ENCODE results near the gene GRAMD1B.

DNA sequence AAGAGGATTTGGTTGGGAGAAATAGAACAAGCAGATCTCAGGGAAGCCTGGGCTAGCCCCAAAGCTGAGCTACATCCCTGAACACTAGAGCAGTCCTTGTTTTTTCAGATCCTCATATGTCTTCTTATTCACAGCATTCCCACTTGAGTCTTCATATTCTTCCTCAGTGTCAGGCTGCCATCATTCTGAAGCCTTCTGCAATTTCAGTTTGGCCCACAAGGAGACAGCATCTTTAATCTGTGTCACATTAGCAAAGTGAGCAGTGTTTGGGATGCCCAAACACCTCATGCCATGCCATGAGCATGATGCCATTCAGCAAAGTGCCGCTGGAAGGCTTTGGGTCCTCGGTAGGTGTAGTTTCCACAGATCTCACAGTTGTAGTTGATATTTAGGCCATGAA lies 167.8 kb downstream of the GRAMD1B start:
- TF ChIP-seq TP53 (CRISPR knock-in tag; IDR thresholded peaks at IDR 0.05) (no peak), JUN (IDR thresholded peaks at IDR 0.05) (no peak), CBX8 (IDR thresholded peaks at IDR 0.05) (no peak), RFX5 (IDR thresholded peaks at IDR 0.05) (no peak), BHLHE40 (IDR thresholded peaks at IDR 0.05; ENCODE audit: low read depth, low read length) (no peak), NFE2L2 (conservative IDR thresholded peaks at IDR 0.05; ENCODE audit: low read length) (no peak)
- TF ChIP-seq, protein P1, sequence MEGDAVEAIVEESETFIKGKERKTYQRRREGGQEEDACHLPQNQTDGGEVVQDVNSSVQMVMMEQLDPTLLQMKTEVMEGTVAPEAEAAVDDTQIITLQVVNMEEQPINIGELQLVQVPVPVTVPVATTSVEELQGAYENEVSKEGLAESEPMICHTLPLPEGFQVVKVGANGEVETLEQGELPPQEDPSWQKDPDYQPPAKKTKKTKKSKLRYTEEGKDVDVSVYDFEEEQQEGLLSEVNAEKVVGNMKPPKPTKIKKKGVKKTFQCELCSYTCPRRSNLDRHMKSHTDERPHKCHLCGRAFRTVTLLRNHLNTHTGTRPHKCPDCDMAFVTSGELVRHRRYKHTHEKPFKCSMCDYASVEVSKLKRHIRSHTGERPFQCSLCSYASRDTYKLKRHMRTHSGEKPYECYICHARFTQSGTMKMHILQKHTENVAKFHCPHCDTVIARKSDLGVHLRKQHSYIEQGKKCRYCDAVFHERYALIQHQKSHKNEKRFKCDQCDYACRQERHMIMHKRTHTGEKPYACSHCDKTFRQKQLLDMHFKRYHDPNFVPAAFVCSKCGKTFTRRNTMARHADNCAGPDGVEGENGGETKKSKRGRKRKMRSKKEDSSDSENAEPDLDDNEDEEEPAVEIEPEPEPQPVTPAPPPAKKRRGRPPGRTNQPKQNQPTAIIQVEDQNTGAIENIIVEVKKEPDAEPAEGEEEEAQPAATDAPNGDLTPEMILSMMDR (IDR thresholded peaks at IDR 0.05): no peak
